NT2/D1 (cell line): ENCODE data around the gene CALY.

Source experiments
- SUZ12 ChIP-seq: IDR thresholded peaks from 2 replicates; pipeline ENCODE4 v1.6.1; 2011; ENCODE audit not compliant: insufficient read length, insufficient read depth; ENCODE audit errors: extremely low read depth
- ZNF274 ChIP-seq: IDR thresholded peaks from 2 replicates; pipeline ENCODE4 v1.6.1; 2011; ENCODE audit warnings: mild to moderate bottlenecking, low read depth, low read length

GRCh38 chr10:133312016-133312768 lies 24.5 kb downstream of the CALY start:
- TF ChIP-seq SUZ12 (no peak), ZNF274 (no peak)
